A673 (cell line): ENCODE data around the gene ZMYND19. TPM values are rescaled to one million over a fixed set of nuclear protein-coding genes. Genes with fewer than 3 reads are reported as not detected.

Experiments used
- BruUV-seq: library from RNA; stranded (reverse); fragments of 400-500 nt; replicated peaks from 2 replicates; lab custom pipeline; 2021; lab: Mats Ljungman, UMichigan
- CTCF ChIA-PET: fragments of 300-600 bp; sonication (Branson Sonifier 250); formaldehyde crosslinking; loops from one replicate; lab custom pipeline; 2022; ENCODE audit warnings: antibody characterized with exemption; lab: Charles Lee
- POLR2A ChIA-PET: fragments of 300-600 bp; sonication (Branson Sonifier 250); formaldehyde crosslinking; loops from one replicate; lab custom pipeline; 2022; ENCODE audit warnings: antibody characterized with exemption; ENCODE audit not compliant: low non-redundant PET; lab: Charles Lee
- DNase-seq: peaks from one replicate; pipeline ENCODE4 v3.0.0-alpha.2; 2015; ENCODE audit warnings: low spot score
- H3K27ac ChIP-seq: fragments of 200-600 bp; sonication (generic); 2 replicates; pipeline ENCODE4 v1.5.1; 2016; ENCODE audit warnings: mixed run types, low read depth, mild to moderate bottlenecking, mixed read lengths, antibody characterized with exemption, low read length; ENCODE audit not compliant: poor library complexity, severe bottlenecking
- H3K27me3 ChIP-seq: fragments of 200-600 bp; sonication (generic); replicated peaks from 2 replicates; pipeline ENCODE4 v1.6.1; 2017; ENCODE audit warnings: mixed run types, low read depth, mild to moderate bottlenecking, mixed read lengths, antibody characterized with exemption, low read length; ENCODE audit not compliant: insufficient read depth, poor library complexity
- H3K36me3 ChIP-seq: fragments of 200-600 bp; sonication (generic); 2 replicates; pipeline ENCODE4 v1.6.1; 2016; ENCODE audit warnings: mixed run types, mild to moderate bottlenecking, mixed read lengths, antibody characterized with exemption, low read length; ENCODE audit not compliant: insufficient read depth, poor library complexity, severe bottlenecking
- H3K4me1 ChIP-seq: fragments of 200-600 bp; sonication (generic); 2 replicates; pipeline ENCODE4 v1.6.1; 2017; ENCODE audit warnings: mixed run types, mild to moderate bottlenecking, mixed read lengths, antibody characterized with exemption, low read length; ENCODE audit not compliant: insufficient read depth, poor library complexity, severe bottlenecking
- H3K4me3 ChIP-seq: fragments of 200-600 bp; sonication (generic); 2 replicates; pipeline ENCODE4 v1.5.1; 2016; ENCODE audit warnings: low read depth, mixed run types, mild to moderate bottlenecking, mixed read lengths, low read length; ENCODE audit not compliant: poor library complexity, severe bottlenecking
- H3K9me3 ChIP-seq: fragments of 200-600 bp; sonication (generic); 2 replicates; pipeline ENCODE4 v1.6.1; 2016; ENCODE audit warnings: mixed run types, low read depth, mild to moderate bottlenecking, mixed read lengths, antibody characterized with exemption, low read length; ENCODE audit not compliant: poor library complexity, severe bottlenecking
- EZH2 ChIP-seq: fragments of 200-600 bp; sonication (generic); IDR thresholded peaks from 2 replicates; pipeline ENCODE4 v1.6.1; 2017; ENCODE audit warnings: borderline replicate concordance, low read depth, mild to moderate bottlenecking, mixed read lengths, antibody characterized with exemption, low read length; ENCODE audit not compliant: poor library complexity, severe bottlenecking
- intact Hi-C: fragments of 100-400 bp; cut with micrococcal nuclease; formaldehyde crosslinking; loops from one replicate; pipeline ENCODE4 v1.10.0; 2022; ENCODE audit not compliant: unreplicated experiment
- total RNA-seq: library from RNA; stranded (reverse); gene quantifications from 2 replicates; pipeline ENCODE4 v1.2.3, GENCODE V29; 2021
- TF ChIP-seq, protein P1 (sequence below): fragments of 300-800, 200-600 bp; sonication (generic); conservative IDR thresholded peaks from 2 replicates; pipeline ENCODE4 v1.5.1; 2017; ENCODE audit warnings: low read depth, mild to moderate bottlenecking, antibody characterized with exemption, low read length, moderate library complexity, mixed read lengths

Gene ZMYND19
- total RNA-seq, 1 experiment from 2014 or later, result 75.3 TPM

DNA sequence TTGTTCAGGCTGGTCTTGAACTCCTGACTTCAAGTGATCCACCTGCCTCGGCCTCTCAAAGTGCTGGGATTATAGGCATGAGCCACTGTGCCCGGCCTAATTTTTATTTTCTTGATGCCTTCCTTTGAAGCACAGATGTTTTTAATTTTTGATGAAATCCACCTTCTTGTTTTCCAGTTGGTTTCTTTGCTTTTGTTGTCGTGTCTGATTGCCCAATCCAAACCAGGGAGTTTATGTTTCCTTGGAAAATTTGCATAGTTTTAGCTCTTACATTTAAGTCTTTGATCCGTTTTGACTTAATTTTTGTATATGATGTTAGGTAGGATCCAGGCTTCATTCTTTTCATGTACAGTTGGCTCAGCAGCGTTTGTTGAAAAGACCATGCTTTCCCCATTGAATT is 43.7 kb upstream of the ZMYND19 start:
- DNase-seq, result no peak
- TF ChIP-seq, protein P1, sequence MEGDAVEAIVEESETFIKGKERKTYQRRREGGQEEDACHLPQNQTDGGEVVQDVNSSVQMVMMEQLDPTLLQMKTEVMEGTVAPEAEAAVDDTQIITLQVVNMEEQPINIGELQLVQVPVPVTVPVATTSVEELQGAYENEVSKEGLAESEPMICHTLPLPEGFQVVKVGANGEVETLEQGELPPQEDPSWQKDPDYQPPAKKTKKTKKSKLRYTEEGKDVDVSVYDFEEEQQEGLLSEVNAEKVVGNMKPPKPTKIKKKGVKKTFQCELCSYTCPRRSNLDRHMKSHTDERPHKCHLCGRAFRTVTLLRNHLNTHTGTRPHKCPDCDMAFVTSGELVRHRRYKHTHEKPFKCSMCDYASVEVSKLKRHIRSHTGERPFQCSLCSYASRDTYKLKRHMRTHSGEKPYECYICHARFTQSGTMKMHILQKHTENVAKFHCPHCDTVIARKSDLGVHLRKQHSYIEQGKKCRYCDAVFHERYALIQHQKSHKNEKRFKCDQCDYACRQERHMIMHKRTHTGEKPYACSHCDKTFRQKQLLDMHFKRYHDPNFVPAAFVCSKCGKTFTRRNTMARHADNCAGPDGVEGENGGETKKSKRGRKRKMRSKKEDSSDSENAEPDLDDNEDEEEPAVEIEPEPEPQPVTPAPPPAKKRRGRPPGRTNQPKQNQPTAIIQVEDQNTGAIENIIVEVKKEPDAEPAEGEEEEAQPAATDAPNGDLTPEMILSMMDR, result no peak
- TF ChIP-seq EZH2, result no peak
- ChIA-PET POLR2A (interaction anchor here (0.6 kb wide), 1 partner anchor 129 kb away, joined by 5 read pairs; no protein-coding TSS in a partner anchor), CTCF (no interaction called here)
- no peaks in the 10 kb centered on the region for H3K27me3 ChIP-seq
- no peaks in the 10 kb centered on the region for H3K36me3 ChIP-seq
- no peaks in the 10 kb centered on the region for H3K9me3 ChIP-seq
- H3K4me3 ChIP-seq, result no peak overlapping the region
- H3K4me1 ChIP-seq, result peaks cover 10% of the 10 kb centered on the region
- no TSS peak for BruUV-seq
- intact Hi-C loops, result no loop called here
- no peak overlapping the region for H3K27ac ChIP-seq

DNA sequence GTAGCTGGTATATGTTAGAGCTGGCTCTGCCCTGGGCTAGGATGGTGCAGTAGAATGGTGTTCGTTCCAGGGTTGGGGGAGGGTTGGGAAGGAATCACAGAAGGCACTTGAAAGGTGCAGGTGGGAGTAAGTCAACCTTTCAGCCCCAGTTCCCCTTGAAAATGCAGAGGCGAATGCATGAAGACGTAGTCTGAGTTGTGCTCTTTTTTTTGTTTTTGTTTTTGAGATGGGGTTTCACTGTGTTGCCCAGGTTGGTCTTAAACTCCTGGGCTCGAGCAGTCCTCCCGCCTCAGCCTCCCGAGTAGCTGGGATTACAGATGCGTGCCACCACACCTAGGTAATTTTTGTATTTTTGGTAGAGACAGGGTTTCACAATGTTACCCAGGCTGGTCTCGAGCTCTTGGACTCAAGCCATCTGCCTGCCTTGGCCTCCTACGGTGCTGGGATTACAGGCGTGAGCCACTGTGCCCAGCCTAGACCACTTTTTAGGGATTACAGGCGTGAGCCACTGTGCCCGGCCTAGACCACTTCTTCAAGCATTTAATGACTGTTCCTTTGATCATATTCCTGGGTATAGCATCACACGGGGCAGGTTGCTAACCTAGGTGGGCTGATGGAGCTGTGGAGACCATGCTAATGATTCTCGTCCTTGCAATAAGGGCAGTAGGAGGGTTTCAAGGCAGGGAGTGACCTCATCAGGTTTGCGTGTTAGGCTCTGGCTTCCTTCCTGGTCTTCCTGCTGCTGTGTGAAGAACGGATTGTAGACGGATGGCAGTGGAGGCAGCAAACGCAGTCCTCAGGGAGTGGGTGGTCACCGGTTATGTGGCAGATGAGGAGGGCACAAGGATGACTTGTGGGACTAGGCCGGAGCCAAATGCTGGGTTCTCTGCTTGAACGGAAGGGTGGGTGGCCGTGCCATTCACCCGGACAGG is 42.2 kb upstream of the ZMYND19 start:
- intact Hi-C loops, result no loop called here
- peak; percentile 41 for DNase-seq
- no peak overlapping the region for H3K4me3 ChIP-seq
- no TSS peak for BruUV-seq
- ChIA-PET POLR2A (no interaction called here), CTCF (no interaction called here)
- no peaks in the 10 kb centered on the region for H3K9me3 ChIP-seq
- H3K27ac ChIP-seq, result no peak overlapping the region
- no peak for TF ChIP-seq EZH2
- TF ChIP-seq, protein P1, result no peak
- peaks cover 10% of the 10 kb centered on the region for H3K4me1 ChIP-seq
- no peaks in the 10 kb centered on the region for H3K27me3 ChIP-seq
- H3K36me3 ChIP-seq, result no peaks in the 10 kb centered on the region

DNA sequence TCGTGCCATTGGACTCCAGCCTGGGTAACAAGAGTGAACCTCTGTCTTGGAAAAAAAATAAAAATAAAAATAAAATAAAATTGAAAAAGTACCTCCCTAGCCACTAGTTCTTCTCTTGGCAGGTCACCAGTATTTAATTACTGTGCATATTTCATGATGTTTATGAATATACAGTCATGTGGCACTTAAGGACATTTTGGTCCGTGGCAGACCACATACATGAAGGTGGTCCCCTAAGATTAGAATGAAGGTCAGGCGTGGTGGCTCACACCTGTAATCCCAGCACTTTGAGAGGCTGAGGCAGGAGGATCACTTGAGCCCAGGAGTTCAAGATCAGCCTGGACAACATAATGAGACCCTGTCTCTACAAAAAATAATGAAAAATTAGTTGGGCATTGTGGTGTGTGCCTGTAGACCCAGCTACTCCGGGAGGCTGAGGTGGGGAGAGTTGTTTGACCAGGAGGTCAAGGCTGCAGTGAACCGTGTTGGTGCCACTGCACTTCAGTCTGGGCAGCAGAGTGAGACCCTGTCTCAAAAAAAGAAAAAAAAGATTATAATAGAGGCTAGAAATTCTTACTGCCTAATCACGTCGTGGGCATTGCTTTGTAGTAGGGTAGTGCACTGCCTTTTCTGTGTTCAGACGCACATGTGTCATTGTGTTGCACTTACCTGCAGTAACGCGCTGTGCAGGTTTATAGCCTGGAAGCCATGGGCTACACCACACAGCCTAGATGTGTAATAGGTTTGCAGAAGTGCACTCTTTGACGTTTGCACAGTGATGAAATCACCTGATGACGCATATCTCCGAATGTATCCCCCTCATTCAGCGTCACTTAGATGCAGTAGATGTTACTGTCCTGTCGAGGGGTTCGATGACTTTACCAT is 41.3 kb upstream of the ZMYND19 start:
- no peaks in the 10 kb centered on the region for H3K27me3 ChIP-seq
- POLR2A ChIA-PET, result no interaction called here
- TF ChIP-seq, protein P1, result no peak
- TF ChIP-seq EZH2, result no peak
- no peaks in the 10 kb centered on the region for H3K9me3 ChIP-seq
- BruUV-seq, result no TSS peak
- CTCF ChIA-PET, result no interaction called here
- H3K36me3 ChIP-seq, result no peaks in the 10 kb centered on the region
- H3K4me1 ChIP-seq, result peaks cover 10% of the 10 kb centered on the region
- intact Hi-C loops, result no loop called here
- no peak overlapping the region for H3K4me3 ChIP-seq
- H3K27ac ChIP-seq, result no peak overlapping the region
- DNase-seq, result no peak
